Stimulated activated CD4-positive, alpha-beta T cell treated with anti-CD3 and anti-CD28 coated beads, TNF-alpha, amount 100 ng/mL, for 24 hours (primary cell): Measurements from ENCODE around the gene GSX2.
"Not testable (repeated sequence)": the region's sequence is repeated elsewhere in the genome, so short reads cannot be mapped to it uniquely, and the experiment has no call there.

Experiments
- DNase-seq, 3 experiments: peaks; one replicate each; pipeline ENCODE4 v3.0.0-alpha.2; 2020; ENCODE audit warnings: low read depth in 3 of 3

GSX2 gene

GRCh38 chr4:54103190-54103574 lies 3.2 kb downstream of the GSX2 start:
- no peak for DNase-seq

- DNase-seq, result no peak
Observed at GRCh38 chr4:54104907-54105306, 4.9 kb downstream of the GSX2 start.

- DNase-seq, result no peak
Observed at GRCh38 chr4:54107951-54108748, 8.2 kb downstream of the GSX2 start.

GRCh38 chr4:54109241-54110018 lies 9.5 kb downstream of the GSX2 start:
- no peak for DNase-seq

GRCh38 chr4:54110019-54110416 lies 10.1 kb downstream of the GSX2 start:
- no peak for DNase-seq

GRCh38 chr4:54113206-54113605 lies 13.2 kb downstream of the GSX2 start:
- not testable (repeated sequence) for DNase-seq

GRCh38 chr4:54116246-54116645 lies 16.3 kb downstream of the GSX2 start:
- DNase-seq, result not testable (repeated sequence)

- no peak for DNase-seq
Observed at GRCh38 chr4:54118850-54119589, 19.1 kb downstream of the GSX2 start.

GRCh38 chr4:54120518-54120917 lies 20.6 kb downstream of the GSX2 start:
- DNase-seq, result no peak

GRCh38 chr4:54127660-54128059 lies 27.7 kb downstream of the GSX2 start:
- DNase-seq, result no peak

GRCh38 chr4:54128694-54129093 lies 28.7 kb downstream of the GSX2 start:
- DNase-seq, result not testable (repeated sequence)

GRCh38 chr4:54139332-54139731 lies 39.4 kb downstream of the GSX2 start:
- DNase-seq, result no peak

GRCh38 chr4:54140287-54140686 lies 40.3 kb downstream of the GSX2 start:
- no peak for DNase-seq

GRCh38 chr4:54144199-54144598 lies 44.2 kb downstream of the GSX2 start:
- no peak for DNase-seq

GRCh38 chr4:54144661-54145171 lies 44.8 kb downstream of the GSX2 start:
- DNase-seq, result no peak

- no peak for DNase-seq
Observed at GRCh38 chr4:54146139-54146538, 46.2 kb downstream of the GSX2 start.

GRCh38 chr4:54149323-54149722 lies 49.4 kb downstream of the GSX2 start:
- no peak for DNase-seq
